H1 (cell line): ENCODE measurements around the gene CDCA5. TPM values are rescaled to one million over a fixed set of nuclear protein-coding genes. Genes with fewer than 3 reads are reported as not detected.

Experiments
- CTCF ChIA-PET: fragments of 300-600 bp; sonication (Branson Sonifier 250); formaldehyde crosslinking; loops from one replicate; lab custom pipeline; 2021; ENCODE audit not compliant: partially characterized antibody; lab: Charles Lee
- POLR2A ChIA-PET: fragments of 300-600 bp; sonication (Branson Sonifier 250); formaldehyde crosslinking; loops from one replicate; lab custom pipeline; 2021; ENCODE audit warnings: inconsistent platforms; ENCODE audit not compliant: partially characterized antibody; lab: Charles Lee
- DNase-seq, 2 experiments: peaks; one replicate each; pipeline versions ENCODE4 v3.0.0 to v3.0.0-alpha.2; 2010 to 2022; ENCODE audit warnings: low spot score in 2 of 2, low read depth in 1 of 2, mixed read lengths in 1 of 2
- FAIRE-seq: peaks from 2 replicates; lab custom pipeline; 2011; peaks lifted over from hg19 to GRCh38; lab: Jason Lieb, UNC
- H2AFZ ChIP-seq: 2 replicates; pipeline ENCODE4 v1.8.1; 2012; ENCODE audit warnings: low read length, inconsistent platforms
- H2AK5ac ChIP-seq: 2 replicates; pipeline ENCODE4 v1.6.1; 2013; ENCODE audit warnings: low read depth, low read length
- H2BK120ac ChIP-seq: replicated peaks from 2 replicates; pipeline ENCODE3; 2013; ENCODE audit warnings: low read depth, low read length, inconsistent platforms
- H2BK12ac ChIP-seq: 2 replicates; pipeline ENCODE4 v1.6.1; 2013; ENCODE audit warnings: low read depth, low read length
- H2BK15ac ChIP-seq: 2 replicates; pipeline ENCODE4 v1.6.1; 2013; ENCODE audit warnings: low read length
- H2BK20ac ChIP-seq: 2 replicates; pipeline ENCODE4 v1.6.1; 2013; ENCODE audit warnings: low read length
- H2BK5ac ChIP-seq: 2 replicates; pipeline ENCODE4 v1.6.1; 2013; ENCODE audit warnings: low read depth, low read length
- H3K14ac ChIP-seq: 2 replicates; pipeline ENCODE4 v1.6.1; 2013; ENCODE audit warnings: inconsistent platforms; ENCODE audit not compliant: insufficient read length
- H3K18ac ChIP-seq: 2 replicates; pipeline ENCODE4 v1.6.1; 2013; ENCODE audit warnings: low read length; ENCODE audit errors: extremely low read depth
- H3K23ac ChIP-seq: 2 replicates; pipeline ENCODE4 v1.6.1; 2013; ENCODE audit warnings: inconsistent platforms; ENCODE audit not compliant: insufficient read length
- H3K23me2 ChIP-seq: 2 replicates; pipeline ENCODE4 v1.6.1; 2013; ENCODE audit warnings: low read depth, low read length
- H3K27ac ChIP-seq: 2 replicates; pipeline ENCODE4 v1.6.1; 2011; ENCODE audit warnings: low read depth, low read length, inconsistent platforms
- H3K27me3 ChIP-seq, 4 experiments: replicated peaks in 1 of 4; 1 replicate in 1 of 4; 2 replicates in 3 of 4; pipeline versions ENCODE4 v1.6.1 to v1.8.1; 2011 to 2013; ENCODE audit warnings: low read length in 3 of 4, mild to moderate bottlenecking in 3 of 4, inconsistent platforms in 2 of 4, mixed read lengths in 2 of 4, moderate library complexity in 1 of 4; ENCODE audit not compliant: control insufficient read depth in 3 of 4, insufficient read depth in 3 of 4; ENCODE audit errors: extremely low read depth in 1 of 4
- H3K36me3 ChIP-seq, 4 experiments: 2 replicates each; pipeline versions ENCODE4 v1.6.1 to v1.8.1; 2011 to 2013; ENCODE audit warnings: mild to moderate bottlenecking in 4 of 4, low read length in 3 of 4, moderate library complexity in 2 of 4, control low read depth in 1 of 4, inconsistent platforms in 1 of 4; ENCODE audit not compliant: insufficient read depth in 4 of 4, control insufficient read depth in 2 of 4
- H3K4ac ChIP-seq: replicated peaks from 2 replicates; pipeline ENCODE3; 2013; ENCODE audit warnings: low read length, low read depth, mixed read lengths, inconsistent platforms; ENCODE audit not compliant: insufficient read length
- H3K4me1 ChIP-seq, 4 experiments: replicated peaks in 1 of 4; 1 replicate in 1 of 4; 2 replicates in 3 of 4; pipeline versions ENCODE4 v1.6.1 to v1.8.1; 2011 to 2013; ENCODE audit warnings: low read length in 3 of 4, inconsistent platforms in 2 of 4, mixed read lengths in 1 of 4; ENCODE audit not compliant: insufficient read depth in 4 of 4, control insufficient read depth in 3 of 4
- H3K4me2 ChIP-seq, 2 experiments: 2 replicates each; pipeline versions ENCODE4 v1.6.1 to v1.8.1; 2011 to 2013; ENCODE audit warnings: low read depth in 2 of 2, low read length in 2 of 2, control low read depth in 1 of 2, inconsistent platforms in 1 of 2, mild to moderate bottlenecking in 1 of 2; ENCODE audit not compliant: insufficient read depth in 1 of 2
- H3K4me3 ChIP-seq, 4 experiments: fragments of 200-600, 300-600 bp in 1 of 4; sonication (generic), shearing (Covaris generic), sonication (Bioruptor Twin) in 1 of 4; 2 replicates each; pipeline versions ENCODE4 v1.5.1 to v1.8.1; 2011 to 2016; ENCODE audit warnings: low read length in 4 of 4, low read depth in 3 of 4, control low read depth in 2 of 4, inconsistent platforms in 2 of 4, mild to moderate bottlenecking in 2 of 4, mixed read lengths in 1 of 4, moderate library complexity in 1 of 4; ENCODE audit not compliant: insufficient read depth in 2 of 4; ENCODE audit errors: extremely low read depth in 1 of 4
- H3K56ac ChIP-seq: replicated peaks from 2 replicates; pipeline ENCODE3; 2013; ENCODE audit warnings: low read depth, mild to moderate bottlenecking, mixed read lengths, low read length, inconsistent platforms; ENCODE audit not compliant: insufficient read length
- H3K79me1 ChIP-seq: 2 replicates; pipeline ENCODE4 v1.6.1; 2013; ENCODE audit warnings: low read depth, low read length, control low read depth
- H3K79me2 ChIP-seq, 2 experiments: 2 replicates each; pipeline versions ENCODE4 v1.6.1 to v1.8.1; 2012 to 2013; ENCODE audit warnings: low read length in 2 of 2, mild to moderate bottlenecking in 2 of 2, inconsistent platforms in 1 of 2; ENCODE audit not compliant: insufficient read depth in 2 of 2, control insufficient read depth in 1 of 2
- H3K9ac ChIP-seq, 4 experiments: replicated peaks in 1 of 4; 1 replicate in 1 of 4; 2 replicates in 3 of 4; pipeline versions ENCODE4 v1.6.1 to v1.8.1; 2011 to 2013; ENCODE audit warnings: low read depth in 3 of 4, low read length in 3 of 4, control low read depth in 2 of 4, mild to moderate bottlenecking in 2 of 4, moderate library complexity in 2 of 4, inconsistent platforms in 1 of 4; ENCODE audit errors: extremely low read depth in 1 of 4
- H3K9me3 ChIP-seq, 2 experiments: 2 replicates each; pipeline versions ENCODE4 v1.6.1 to v1.8.1; 2012 to 2013; ENCODE audit warnings: mild to moderate bottlenecking in 2 of 2, moderate library complexity in 2 of 2, control low read depth in 1 of 2, inconsistent platforms in 1 of 2, low read depth in 1 of 2, low read length in 1 of 2, mixed read lengths in 1 of 2; ENCODE audit not compliant: insufficient read depth in 2 of 2
- H4K20me1 ChIP-seq, 2 experiments: replicated peaks in 1 of 2; 2 replicates each; pipeline versions ENCODE3 to v1.8.1; 2011 to 2013; ENCODE audit warnings: inconsistent platforms in 2 of 2, low read length in 2 of 2, mild to moderate bottlenecking in 1 of 2; ENCODE audit not compliant: insufficient read depth in 2 of 2, control insufficient read depth in 1 of 2
- H4K5ac ChIP-seq: 2 replicates; pipeline ENCODE4 v1.6.1; 2013; ENCODE audit warnings: low read length, low read depth, mixed read lengths, inconsistent platforms; ENCODE audit not compliant: insufficient read length
- H4K8ac ChIP-seq: 2 replicates; pipeline ENCODE4 v1.8.0; 2013; ENCODE audit warnings: mild to moderate bottlenecking, moderate library complexity, low read length, inconsistent platforms; ENCODE audit not compliant: insufficient read depth; ENCODE audit errors: extremely low read depth
- H4K91ac ChIP-seq: replicated peaks from 2 replicates; pipeline ENCODE3; 2013; ENCODE audit warnings: low read length, mixed read lengths, inconsistent platforms; ENCODE audit not compliant: insufficient read length
- CBX8 ChIP-seq: fragments of 300-800, 300-1000 bp; sonication (generic); IDR thresholded peaks from 2 replicates; pipeline ENCODE4 v1.7.1; 2016; ENCODE audit warnings: low read depth, low read length, borderline replicate concordance
- KDM5A ChIP-seq: fragments of 200-600 bp; IDR thresholded peaks from 2 replicates; pipeline ENCODE4 v1.7.1; 2012; ENCODE audit warnings: mild to moderate bottlenecking, low read length, inconsistent platforms, mixed read lengths
- POU5F1 ChIP-seq: IDR thresholded peaks from 2 replicates; pipeline ENCODE4 v1.6.1; 2011; ENCODE audit warnings: low read depth, mild to moderate bottlenecking, low read length, moderate library complexity
- RAD21 ChIP-seq, 2 experiments: IDR thresholded peaks in 1 of 2; conservative IDR thresholded peaks in 1 of 2; 2 replicates each; pipeline ENCODE4 v1.6.1; 2011; ENCODE audit warnings: low read depth in 2 of 2, low read length in 2 of 2, improper control_type of control experiment in 1 of 2, inconsistent platforms in 1 of 2, mild to moderate bottlenecking in 1 of 2, moderate library complexity in 1 of 2
- RNF2 ChIP-seq: fragments of 200-900, 300-1000 bp; sonication (generic); IDR thresholded peaks from 2 replicates; pipeline ENCODE4 v1.7.1; 2016; ENCODE audit warnings: borderline replicate concordance, low read depth, mild to moderate bottlenecking, antibody characterized with exemption, low read length; ENCODE audit not compliant: poor library complexity, severe bottlenecking; ENCODE audit errors: missing control alignments
- SIN3A ChIP-seq, 2 experiments: IDR thresholded peaks in 1 of 2; conservative IDR thresholded peaks in 1 of 2; 2 replicates each; pipeline ENCODE4 v1.6.1; 2011 to 2012; ENCODE audit warnings: low read length in 2 of 2, improper control_type of control experiment in 1 of 2, low read depth in 1 of 2, mild to moderate bottlenecking in 1 of 2
- SP2 ChIP-seq: IDR thresholded peaks from 2 replicates; pipeline ENCODE4 v1.6.1; 2012; ENCODE audit warnings: mild to moderate bottlenecking, low read length, inconsistent platforms
- SUZ12 ChIP-seq: fragments of 200-600 bp; sonication (generic); IDR thresholded peaks from 2 replicates; pipeline ENCODE4 v1.6.1; 2012; ENCODE audit warnings: mild to moderate bottlenecking, inconsistent platforms, low read length, moderate library complexity, mixed read lengths
- TAF1 ChIP-seq: IDR thresholded peaks from 2 replicates; pipeline ENCODE4 v1.6.1; 2011; ENCODE audit warnings: mild to moderate bottlenecking, low read depth, low read length
- TAF7 ChIP-seq: optimal IDR thresholded peaks from 2 replicates; pipeline ENCODE3; 2011; ENCODE audit warnings: low read depth, mild to moderate bottlenecking, inconsistent platforms, low read length, moderate library complexity, borderline replicate concordance
- TBP ChIP-seq: IDR thresholded peaks from 2 replicates; pipeline ENCODE4 v1.6.1; 2011; ENCODE audit warnings: low read depth, low read length, improper control_type of control experiment
- WGBS, 2 experiments: shearing (Covaris generic) in 1 of 2; methylation state at CpG; one replicate each; pipeline versions ENCODE4 v1.1.6 to v1.1.7; 2013 to 2015; ENCODE audit warnings: low lambda C conversion rate in 2 of 2, mixed read lengths in 2 of 2, inconsistent platforms in 1 of 2, low coverage in 1 of 2, missing lambda C conversion rate in 1 of 2; ENCODE audit not compliant: insufficient replicate concordance in 2 of 2, insufficient coverage in 1 of 2, insufficient read length in 1 of 2; ENCODE audit errors: extremely low coverage in 1 of 2, missing lambda C conversion rate in 1 of 2; 5-methylcytosine and 5-hydroxymethylcytosine counted together
- polyA plus RNA-seq, 7 experiments: library from polyadenylated mRNA; depleted of rRNA in 3 of 7; stranded (reverse) in 5 of 7; unstranded in 2 of 7; fragments of >200 nt in 5 of 7; fragments of 200-250 nt in 2 of 7; gene quantifications; 1 replicate in 5 of 7; 2 replicates in 1 of 7; 4 replicates in 1 of 7; pipeline versions ENCODE4 v1.2.1 to v1.2.3, GENCODE V29; 2011 to 2013; ENCODE audit warnings: missing spikeins in 2 of 7, mixed read lengths in 2 of 7
- total RNA-seq: library from RNA; stranded (reverse); fragmentation: NEBNext Ultra II Directional; extraction: Animal tissue kit (Norgen Biotek cat#: 25700); gene quantifications from 2 replicates; pipeline ENCODE4 v1.2.1, GENCODE V29; 2021

The CDCA5 gene
- total and polyA plus RNA-seq, 2 of the 8 experiments (the other 6 are each of a cell fraction or from before 2014, with no cell fraction given), result 39.2 to 87.0 TPM

DNA sequence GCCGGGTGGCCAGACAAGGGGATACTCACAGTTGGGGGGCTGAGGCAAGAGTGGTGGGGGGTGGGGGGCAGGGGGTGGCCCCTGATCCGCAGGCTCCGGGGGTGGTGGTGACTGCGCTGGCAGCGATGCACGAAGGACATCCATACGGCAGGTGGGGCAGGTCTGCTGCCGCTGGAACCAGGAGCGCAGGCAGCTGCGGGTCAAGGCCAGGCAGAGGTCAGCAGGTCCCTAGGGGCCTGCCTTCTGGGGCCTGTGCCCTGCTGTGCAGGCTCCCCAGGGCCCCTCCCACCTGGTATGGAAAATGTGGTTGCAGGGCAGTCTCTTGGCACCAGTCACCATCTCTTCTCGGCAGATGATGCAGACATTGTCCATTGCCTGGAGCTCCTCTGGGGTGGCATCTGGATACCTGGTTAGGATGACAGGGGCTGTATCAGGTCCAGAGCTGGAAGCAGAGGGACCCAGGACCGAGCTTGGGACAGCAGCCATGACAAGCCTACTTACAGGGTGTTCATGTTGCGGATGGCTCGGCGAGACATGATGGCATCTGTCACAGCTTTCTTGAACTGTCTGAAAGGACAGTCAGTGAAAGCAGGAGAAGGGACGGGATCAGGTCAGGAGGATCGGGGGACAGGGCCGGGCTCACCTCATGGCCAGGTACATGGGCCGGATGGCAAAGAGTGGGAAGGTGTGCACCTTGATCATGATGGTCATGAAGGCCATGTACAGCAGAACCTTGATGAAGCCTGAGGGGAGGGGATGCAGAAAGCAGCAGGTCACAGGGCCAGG is 47.0 kb upstream of the CDCA5 start:
- Histone ChIP-seq H4K91ac (no peak overlapping the region), H3K56ac (no peak overlapping the region), H3K36me3 (peaks cover 18 to 53% (median 44%) of the 10 kb centered on the region in 4 experiments), H3K4me1 (peaks cover 0 to 13% (median 7%) of the 10 kb centered on the region in 4 experiments; a peak in 6 of 7 replicates), H2BK12ac (0 out of 2 replicates have a peak overlapping the region, but pooled peaks have one; percentile 27), H4K8ac (no peak overlapping the region), H2AK5ac (no peak overlapping the region), H3K23me2 (peaks cover 14% of the 10 kb centered on the region), H2AFZ (no peak overlapping the region), H3K4ac (no peak overlapping the region), H2BK15ac (no peak overlapping the region), H3K18ac (no peak overlapping the region), H3K4me2 (no peak overlapping the region), H3K4me3 (no peak overlapping the region), H3K9ac (no peak overlapping the region), H2BK20ac (no peak overlapping the region), H3K14ac (no peak overlapping the region), H3K23ac (no peak overlapping the region), H3K27ac (no peak overlapping the region), H4K20me1 (peaks cover 0 to 16% of the 10 kb centered on the region in 2 experiments), H3K27me3 (no peaks in the 10 kb centered on the region), H2BK5ac (no peak overlapping the region), H3K79me2 (peaks cover 0 to 15% of the 10 kb centered on the region in 2 experiments; a peak in 1 of 4 replicates), H3K79me1 (peaks cover 3% of the 10 kb centered on the region; the same call in 1 of the 2 replicates), H3K9me3 (no peaks in the 10 kb centered on the region), H2BK120ac (no peak overlapping the region), H4K5ac (no peak overlapping the region)
- WGBS, 2 experiments, result 90% methylated on average over 10 of the region's 19 CpGs; no CpG with 5 or more reads in 1 of the 2 experiments
- FAIRE-seq, result no peak
- no peak for DNase-seq
- POLR2A ChIA-PET, result interaction anchor here (1.0 to 15.8 kb wide), 4 partner anchors 14 to 38 kb away, joined by 3 to 305 read pairs (median 8); partner anchors contain the start of genes FAU, MRPL49, TM7SF2 and ZNHIT2
- CTCF ChIA-PET, result interaction anchor here (1.0 to 9.5 kb wide), 8 partner anchors 9 to 77 kb away, joined by 3 to 71 read pairs (median 6); partner anchors contain the start of genes CAPN1, FAU, MRPL49 and TM7SF2
- TF ChIP-seq CBX8, result no peak
- no peak for TF ChIP-seq KDM5A
- no peak for TF ChIP-seq TAF1
- TF ChIP-seq TBP, result no peak
- no peak for TF ChIP-seq SUZ12
- no peak for TF ChIP-seq RNF2
- no peak for TF ChIP-seq POU5F1
- no peak for TF ChIP-seq SIN3A (conservative IDR thresholded peaks at IDR 0.05 in 1 of 2, IDR thresholded peaks at IDR 0.05 in 1 of 2; ENCODE audit: low read depth in 1 of 2, low read length in 2 of 2)
- no peak for TF ChIP-seq RAD21 (IDR thresholded peaks at IDR 0.05 in 1 of 2, conservative IDR thresholded peaks at IDR 0.05 in 1 of 2; ENCODE audit: low read depth in 2 of 2, low read length in 2 of 2)
- TF ChIP-seq SP2, result no peak
- no peak for TF ChIP-seq TAF7
